Stromal cell of bone marrow (primary cell): ENCODE measurements around the gene GPR132.

Experiments
- DNase-seq: peaks from one replicate; pipeline ENCODE4 v3.0.0-alpha.2; 2012; ENCODE audit warnings: low read depth

The GPR132 gene

GRCh38 chr14:105020815-105021655 is 44.2 kb downstream of the GPR132 start, which contains the start of gene CDCA4:
CDCA4 (minus strand) TSS chr14:105021083; CDS start chr14:105011929, 9,154 bp downstream.
- peak; percentile 91 for DNase-seq

- DNase-seq: no peak
Measured at GRCh38 chr14:105019861-105020814, 45.1 kb downstream of the GPR132 start.

DNA sequence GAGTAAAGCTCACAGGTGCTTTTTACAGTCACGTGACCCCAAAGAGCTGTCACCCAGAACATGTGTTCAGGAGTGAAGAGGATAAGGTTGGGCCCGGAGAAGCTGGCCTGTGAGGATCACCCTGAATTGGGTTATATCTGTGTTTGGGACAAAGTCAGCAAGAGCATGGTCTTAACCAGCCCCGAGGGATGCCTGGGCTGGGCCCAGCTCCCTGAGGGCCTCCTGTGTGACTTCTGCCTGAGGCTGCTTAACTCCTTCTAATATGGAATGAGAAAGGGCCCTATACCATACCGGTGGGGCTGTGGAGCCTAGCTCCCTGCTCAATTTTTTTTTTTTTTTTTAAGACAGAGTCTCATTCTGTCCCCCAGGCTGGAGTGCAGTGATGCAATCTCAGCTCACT is 46.8 kb downstream of the GPR132 start:
- DNase-seq: no peak

DNA sequence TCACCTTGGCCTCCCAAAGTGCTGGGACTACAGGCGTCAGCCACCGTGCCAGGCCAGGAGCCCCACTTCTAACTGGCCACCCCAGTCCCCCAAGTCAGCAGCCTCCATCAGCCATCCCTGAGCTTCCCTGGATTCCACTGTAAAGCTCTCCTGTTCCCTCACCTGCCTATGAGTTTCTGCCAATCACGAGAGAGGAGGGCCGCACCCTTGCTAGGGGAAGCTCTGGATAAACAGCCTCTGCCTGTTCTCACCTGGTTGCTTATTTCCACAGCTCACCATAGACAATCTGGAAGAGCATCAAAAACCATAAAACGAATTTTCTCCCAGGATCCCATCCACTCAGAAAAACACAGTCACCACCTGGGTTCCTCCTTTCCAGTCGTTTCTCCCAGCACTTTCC is 49.3 kb downstream of the GPR132 start:
- DNase-seq: no peak

- no peak for DNase-seq
Measured at GRCh38 chr14:105015242-105015641, 50.0 kb downstream of the GPR132 start.

- DNase-seq: no peak
Measured at GRCh38 chr14:105014631-105015030, 50.6 kb downstream of the GPR132 start.

DNA sequence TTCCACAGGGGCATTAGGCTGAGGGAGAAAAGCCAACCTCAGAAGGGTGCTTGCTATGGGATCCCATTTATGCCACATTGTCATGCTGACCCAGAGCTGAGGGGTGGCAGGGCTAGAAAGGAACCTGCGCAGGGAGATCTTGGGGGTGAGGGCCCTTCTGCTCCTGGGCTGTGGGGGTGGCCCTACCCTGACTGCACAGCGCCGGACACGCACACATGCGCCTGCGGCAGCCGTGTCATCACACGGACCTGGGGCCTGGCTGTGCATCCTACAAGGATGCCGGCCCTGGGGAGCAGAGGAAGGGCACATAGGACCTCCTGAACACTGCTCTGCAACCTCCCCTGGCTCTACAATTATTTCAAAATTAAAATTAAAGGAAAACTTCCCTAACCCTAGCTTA is 51.2 kb downstream of the GPR132 start:
- no peak for DNase-seq

DNA sequence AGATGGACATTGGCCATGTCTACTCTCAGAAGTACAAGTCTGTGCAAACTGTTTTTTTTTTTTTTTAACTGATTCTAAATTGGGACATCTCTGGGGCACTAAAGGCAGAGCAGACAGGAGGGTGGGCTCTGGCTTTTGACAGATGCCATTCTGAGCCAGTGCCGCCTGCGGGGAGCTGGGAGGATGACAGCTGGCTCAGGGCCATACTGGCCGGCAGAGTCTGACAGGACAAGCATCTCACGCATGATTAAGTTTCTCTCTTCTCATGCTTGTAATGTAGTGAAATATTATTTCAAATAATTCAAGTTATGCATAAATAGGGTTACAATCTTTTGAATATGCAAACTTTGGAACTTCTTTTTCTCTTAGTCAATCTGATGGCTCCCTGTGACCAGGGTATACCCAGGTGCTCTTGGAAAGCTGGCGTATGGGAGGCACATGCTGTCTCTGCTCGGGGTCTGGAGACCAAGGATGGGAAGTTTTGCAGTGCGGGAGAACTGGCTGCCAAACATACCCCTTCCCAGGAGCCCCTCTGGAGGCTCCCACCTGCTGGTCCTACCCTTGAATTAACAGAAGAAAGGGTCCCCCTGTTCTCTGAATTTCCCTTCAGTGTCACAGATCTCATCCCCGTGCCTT is 52.0 kb downstream of the GPR132 start:
- no peak for DNase-seq

- no peak for DNase-seq
Measured at GRCh38 chr14:105012171-105012985, 52.9 kb downstream of the GPR132 start.

DNA sequence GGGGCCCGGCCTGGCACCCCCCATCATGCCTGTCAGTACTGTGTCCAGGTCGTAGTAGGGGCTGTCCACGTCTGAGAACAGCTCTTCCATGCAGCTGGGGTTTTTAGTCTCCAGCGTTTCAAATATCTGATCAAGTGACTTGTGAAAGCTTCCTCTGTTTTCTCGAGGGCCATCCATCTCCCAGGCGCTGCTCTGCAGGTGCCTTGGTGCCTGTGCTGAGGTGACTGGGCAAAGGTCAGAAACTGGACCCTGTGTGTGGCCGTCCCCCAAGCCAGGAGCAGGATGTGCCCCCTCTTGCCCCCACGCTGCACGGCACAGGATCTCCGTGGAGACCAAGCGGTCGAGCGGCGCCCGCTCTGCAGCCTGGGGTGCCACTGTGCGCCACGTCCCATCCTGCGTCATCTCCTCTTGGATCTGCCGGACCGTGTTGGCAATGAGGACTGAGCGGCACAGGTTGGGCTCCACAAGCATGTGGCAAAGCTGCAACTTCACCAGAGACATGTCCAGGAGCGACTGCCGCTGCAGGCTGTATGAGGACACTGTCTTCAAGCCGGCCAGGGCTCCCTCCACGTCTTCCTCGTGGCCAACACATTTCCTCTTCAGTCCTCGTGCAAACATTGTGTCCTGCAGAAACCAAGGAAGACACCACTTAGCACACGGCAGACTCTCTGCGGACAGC is 53.8 kb downstream of the GPR132 start:
- no peak for DNase-seq

DNA sequence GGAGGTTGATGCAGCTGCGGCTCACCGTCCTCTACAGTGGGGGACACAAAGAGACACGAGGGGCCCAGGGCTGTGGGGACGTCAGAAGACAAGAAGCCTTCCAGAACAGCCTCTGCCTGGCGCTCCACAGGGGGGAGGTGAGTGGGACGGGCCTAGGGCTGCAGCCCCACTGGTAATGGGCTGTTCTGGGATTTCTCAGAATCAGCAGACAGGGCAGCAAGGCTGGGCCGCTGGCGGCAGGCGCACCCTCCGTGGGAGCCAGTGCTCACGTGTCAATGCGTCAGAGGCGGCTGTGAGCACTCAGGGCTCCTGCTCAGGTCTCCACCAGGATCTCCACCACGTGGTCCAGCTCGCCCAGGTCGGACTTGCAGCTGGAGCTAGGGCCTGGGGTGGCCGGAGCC is 54.3 kb downstream of the GPR132 start:
- DNase-seq: no peak

DNA sequence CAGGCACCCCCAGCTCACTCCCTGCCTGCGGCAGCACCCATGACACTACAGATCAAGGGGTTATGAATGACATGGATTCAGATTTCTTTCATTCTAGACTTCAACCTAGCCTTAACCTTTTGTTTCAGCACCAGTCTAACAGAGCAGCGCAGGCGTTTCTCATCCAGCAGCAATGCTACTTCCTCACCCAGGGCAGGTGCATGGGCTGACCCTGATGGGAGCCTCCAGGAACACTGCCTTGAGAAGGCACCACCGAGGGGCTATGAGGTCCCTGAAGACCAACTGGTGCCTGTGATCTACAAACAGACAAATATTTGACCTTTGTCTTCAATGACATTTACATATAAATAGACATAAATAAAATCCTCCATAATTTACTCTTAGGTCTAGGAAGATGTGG is 55.1 kb downstream of the GPR132 start:
- no peak for DNase-seq

DNA sequence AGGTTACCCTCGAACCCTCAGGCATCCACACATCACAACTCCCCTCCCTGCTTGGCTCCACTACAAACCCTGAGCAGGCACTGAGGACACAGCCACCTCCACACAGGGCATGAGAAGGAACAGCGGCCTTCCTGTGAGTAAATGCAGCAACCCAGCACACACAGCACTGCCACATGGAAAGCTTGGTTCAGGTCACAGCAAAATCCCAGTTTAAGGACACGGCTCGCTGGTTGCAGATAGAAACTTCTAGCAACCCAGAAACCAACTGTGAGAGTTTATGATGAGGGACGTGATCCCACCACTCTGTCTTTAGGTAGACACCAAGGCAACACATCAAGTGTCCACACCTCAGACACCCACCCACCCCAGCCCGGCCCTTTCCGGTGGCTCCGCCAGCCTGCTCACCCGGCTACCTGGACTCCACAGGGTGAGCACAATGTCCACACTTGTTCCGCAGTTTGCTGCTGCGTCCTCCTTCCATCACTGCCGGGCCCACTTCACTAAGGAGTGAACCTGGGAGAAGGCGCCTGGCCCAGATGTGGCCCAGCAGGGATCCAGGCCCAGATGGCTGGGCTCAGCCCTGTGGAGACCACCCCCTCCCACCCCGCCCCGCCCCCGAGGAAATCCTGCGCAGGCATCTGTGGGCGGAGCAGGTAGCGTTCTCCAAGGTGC is 57.5 kb downstream of the GPR132 start:
- no peak for DNase-seq

GRCh38 chr14:105006831-105007592 is 58.2 kb downstream of the GPR132 start:
- DNase-seq: no peak

- no peak for DNase-seq
Measured at GRCh38 chr14:105005929-105006830, 59.0 kb downstream of the GPR132 start.

DNA sequence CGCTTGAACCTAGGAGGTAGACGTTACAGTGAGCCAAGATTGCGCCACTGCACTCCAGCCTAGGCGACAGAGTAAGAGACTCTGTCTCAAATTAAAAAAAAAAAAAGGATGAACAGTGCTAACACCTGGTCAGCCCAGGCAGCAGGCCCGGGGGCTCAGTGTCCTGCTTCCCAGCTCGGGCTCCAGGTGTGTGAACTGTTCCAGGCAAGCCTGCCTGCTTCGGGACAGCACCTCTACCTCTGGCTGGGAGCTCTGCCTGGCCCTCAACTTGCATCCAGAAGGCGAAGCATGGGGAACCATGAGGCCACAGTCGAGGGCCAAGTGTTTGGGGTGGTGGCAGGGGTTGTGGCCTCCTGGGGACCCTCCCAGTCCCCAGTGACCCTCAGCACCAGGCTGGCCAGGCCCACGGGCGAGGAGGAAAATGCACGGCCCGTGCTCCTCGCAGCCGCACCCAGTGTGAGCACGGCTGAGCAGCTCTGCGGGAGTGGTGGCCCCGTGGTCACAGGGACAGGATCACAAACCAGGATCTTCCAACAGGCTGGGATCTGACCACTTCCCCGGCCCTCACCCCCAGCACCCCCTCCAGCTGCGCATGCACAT is 59.8 kb downstream of the GPR132 start:
- no peak for DNase-seq
